ENCODE data around the gene FBP2. TPM values are rescaled to one million over a fixed set of nuclear protein-coding genes. Genes with fewer than 3 reads are reported as not detected.
"Not testable (repeated sequence)": the region's sequence is repeated elsewhere in the genome, so short reads cannot be mapped to it uniquely, and the experiment has no call there.

FBP2 gene
- total RNA-seq, 4 donors from 2014 or later = not detected

- no peaks in the 10 kb centered on the region for H3K27me3 ChIP-seq
- TF ChIP-seq, protein P1, sequence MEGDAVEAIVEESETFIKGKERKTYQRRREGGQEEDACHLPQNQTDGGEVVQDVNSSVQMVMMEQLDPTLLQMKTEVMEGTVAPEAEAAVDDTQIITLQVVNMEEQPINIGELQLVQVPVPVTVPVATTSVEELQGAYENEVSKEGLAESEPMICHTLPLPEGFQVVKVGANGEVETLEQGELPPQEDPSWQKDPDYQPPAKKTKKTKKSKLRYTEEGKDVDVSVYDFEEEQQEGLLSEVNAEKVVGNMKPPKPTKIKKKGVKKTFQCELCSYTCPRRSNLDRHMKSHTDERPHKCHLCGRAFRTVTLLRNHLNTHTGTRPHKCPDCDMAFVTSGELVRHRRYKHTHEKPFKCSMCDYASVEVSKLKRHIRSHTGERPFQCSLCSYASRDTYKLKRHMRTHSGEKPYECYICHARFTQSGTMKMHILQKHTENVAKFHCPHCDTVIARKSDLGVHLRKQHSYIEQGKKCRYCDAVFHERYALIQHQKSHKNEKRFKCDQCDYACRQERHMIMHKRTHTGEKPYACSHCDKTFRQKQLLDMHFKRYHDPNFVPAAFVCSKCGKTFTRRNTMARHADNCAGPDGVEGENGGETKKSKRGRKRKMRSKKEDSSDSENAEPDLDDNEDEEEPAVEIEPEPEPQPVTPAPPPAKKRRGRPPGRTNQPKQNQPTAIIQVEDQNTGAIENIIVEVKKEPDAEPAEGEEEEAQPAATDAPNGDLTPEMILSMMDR (IDR thresholded peaks at IDR 0.05) = no peak
- TF ChIP-seq POLR2A (IDR thresholded peaks at IDR 0.05) = no peak
- no peak for DNase-seq
- H3K4me3 ChIP-seq = no peak overlapping the region
- H3K9me3 ChIP-seq = no peaks in the 10 kb centered on the region
- no peak overlapping the region for H3K27ac ChIP-seq
- no peaks in the 10 kb centered on the region for H3K4me1 ChIP-seq
- no peaks in the 10 kb centered on the region for H3K36me3 ChIP-seq
Observed at GRCh38 chr9:94568972-94569712, 24.5 kb downstream of the FBP2 start.

DNA sequence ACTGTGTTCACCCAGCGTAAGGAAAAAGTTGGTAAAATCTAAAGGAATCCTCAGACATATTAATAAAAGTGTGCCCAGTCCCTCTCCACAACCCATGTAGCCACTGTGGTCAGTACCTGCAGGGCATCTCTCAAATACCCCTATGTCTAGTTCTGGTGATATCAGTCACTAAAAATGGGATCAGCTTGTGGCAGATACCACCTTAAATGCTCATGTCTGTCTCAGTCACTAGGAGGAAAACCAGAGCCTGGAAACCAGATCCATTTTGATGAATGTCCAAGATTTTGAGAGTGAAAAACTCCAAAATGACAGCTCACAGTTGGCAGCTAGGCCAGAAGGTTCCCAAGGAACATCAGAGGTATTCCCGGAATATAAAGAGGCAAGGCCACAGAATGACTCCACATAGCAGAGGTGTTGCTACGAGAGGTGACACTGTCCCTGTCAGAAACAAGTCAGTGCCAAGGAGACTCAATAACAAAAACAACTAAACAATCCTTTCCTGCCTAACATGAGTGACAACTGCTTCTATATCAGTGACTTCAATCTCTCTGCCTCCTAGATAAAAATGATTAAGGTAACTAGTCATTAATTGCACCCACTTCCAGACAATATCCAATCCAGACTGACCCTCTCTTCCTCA is 25.3 kb downstream of the FBP2 start:
- TF ChIP-seq, protein P1 (IDR thresholded peaks at IDR 0.05) = no peak
- no peak for TF ChIP-seq POLR2A (IDR thresholded peaks at IDR 0.05)
- H3K4me3 ChIP-seq = no peak overlapping the region
- no peaks in the 10 kb centered on the region for H3K27me3 ChIP-seq
- H3K27ac ChIP-seq = no peak overlapping the region
- no peaks in the 10 kb centered on the region for H3K4me1 ChIP-seq
- no peak for DNase-seq
- H3K9me3 ChIP-seq = no peaks in the 10 kb centered on the region
- H3K36me3 ChIP-seq = no peaks in the 10 kb centered on the region

DNA sequence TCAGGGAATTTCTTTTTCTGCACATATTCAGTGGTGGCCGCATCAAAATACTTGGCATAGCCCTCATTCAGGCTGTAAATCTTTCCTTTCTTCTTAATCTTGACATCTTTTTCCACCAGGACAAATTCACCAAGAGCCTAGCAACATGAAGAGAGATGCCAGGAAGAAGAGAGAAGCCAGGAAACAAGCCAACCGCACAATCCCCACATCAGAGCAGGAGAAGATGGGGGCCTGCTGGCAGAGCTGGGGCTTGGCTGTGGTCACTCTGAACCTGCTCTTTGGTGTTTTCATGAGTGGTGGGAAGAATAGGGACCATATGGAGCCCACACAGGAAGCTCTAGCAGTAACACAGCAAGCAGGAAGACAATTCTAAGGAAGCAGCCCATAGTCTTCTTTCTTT is 26.4 kb downstream of the FBP2 start:
- Histone ChIP-seq H3K36me3 (no peaks in the 10 kb centered on the region), H3K4me1 (no peaks in the 10 kb centered on the region), H3K27ac (no peak overlapping the region), H3K27me3 (no peaks in the 10 kb centered on the region), H3K4me3 (no peak overlapping the region), H3K9me3 (no peaks in the 10 kb centered on the region)
- no peak for DNase-seq
- TF ChIP-seq, protein P1 (IDR thresholded peaks at IDR 0.05) = no peak
- TF ChIP-seq POLR2A (IDR thresholded peaks at IDR 0.05) = no peak

GRCh38 chr9:94566550-94566949 is 27.1 kb downstream of the FBP2 start:
- Histone ChIP-seq H3K27me3 (no peaks in the 10 kb centered on the region), H3K4me1 (no peaks in the 10 kb centered on the region), H3K4me3 (no peak overlapping the region), H3K27ac (no peak overlapping the region), H3K36me3 (no peaks in the 10 kb centered on the region), H3K9me3 (no peaks in the 10 kb centered on the region)
- DNase-seq = no peak
- TF ChIP-seq POLR2A (IDR thresholded peaks at IDR 0.05) = no peak
- TF ChIP-seq, protein P1 (IDR thresholded peaks at IDR 0.05) = no peak

- not testable (repeated sequence) for DNase-seq, H3K36me3 ChIP-seq, H3K9me3 ChIP-seq, H3K27me3 ChIP-seq, H3K4me3 ChIP-seq, H3K27ac ChIP-seq, H3K4me1 ChIP-seq
Observed at GRCh38 chr9:94564279-94564678, 29.3 kb downstream of the FBP2 start.

GRCh38 chr9:94563548-94563947 is 30.1 kb downstream of the FBP2 start:
- Histone ChIP-seq H3K4me3 (no peak overlapping the region), H3K27me3 (no peaks in the 10 kb centered on the region), H3K4me1 (no peaks in the 10 kb centered on the region), H3K9me3 (no peaks in the 10 kb centered on the region), H3K36me3 (no peaks in the 10 kb centered on the region), H3K27ac (no peak overlapping the region)
- TF ChIP-seq POLR2A (IDR thresholded peaks at IDR 0.05) = no peak
- TF ChIP-seq, protein P1 (IDR thresholded peaks at IDR 0.05) = no peak
- no peak for DNase-seq

All from Peyer's patch (tissue), 4 donors.